NCI-H526 treated with DMSO at 0.1 percent for 48 hours (cell line): ENCODE data around the gene FGF5.
"Not testable (repeated sequence)": the region's sequence is repeated elsewhere in the genome, so short reads cannot be mapped to it uniquely, and the experiment has no call there.

ENCODE experiments used
- DNase-seq: peaks from one replicate; lab custom pipeline; 2025; lab: John Stamatoyannopoulos, UW

The FGF5 gene

GRCh38 chr4:80254114-80254513 lies 12.3 kb upstream of the FGF5 start:
- DNase-seq: no peak

- no peak for DNase-seq
These were observed 11.0 kb upstream of the FGF5 start for GRCh38 chr4:80255329-80256095.

GRCh38 chr4:80257851-80258250 lies 8.6 kb upstream of the FGF5 start:
- no peak for DNase-seq

DNA sequence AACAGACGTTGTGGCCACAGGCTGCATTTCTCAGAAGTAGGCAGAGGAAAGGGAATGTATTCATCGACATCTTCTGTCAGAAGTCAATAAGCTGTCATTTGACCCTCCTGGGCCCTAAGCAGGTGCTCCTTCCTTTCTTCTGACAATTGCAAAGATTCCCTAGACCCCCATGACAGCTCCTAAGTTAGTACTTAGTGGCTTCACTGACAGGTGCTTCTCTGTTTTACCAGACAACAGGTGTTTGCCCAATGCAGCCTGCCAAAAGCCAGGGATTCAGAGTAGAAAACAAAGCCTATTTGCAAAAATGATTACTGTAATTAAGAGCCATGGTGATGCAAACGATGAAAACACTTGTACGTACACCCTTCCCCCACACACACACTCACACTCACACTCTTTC lies 7.5 kb upstream of the FGF5 start:
- DNase-seq: no peak

- DNase-seq: no peak
These were observed 6.6 kb upstream of the FGF5 start for GRCh38 chr4:80259817-80260216.

DNA sequence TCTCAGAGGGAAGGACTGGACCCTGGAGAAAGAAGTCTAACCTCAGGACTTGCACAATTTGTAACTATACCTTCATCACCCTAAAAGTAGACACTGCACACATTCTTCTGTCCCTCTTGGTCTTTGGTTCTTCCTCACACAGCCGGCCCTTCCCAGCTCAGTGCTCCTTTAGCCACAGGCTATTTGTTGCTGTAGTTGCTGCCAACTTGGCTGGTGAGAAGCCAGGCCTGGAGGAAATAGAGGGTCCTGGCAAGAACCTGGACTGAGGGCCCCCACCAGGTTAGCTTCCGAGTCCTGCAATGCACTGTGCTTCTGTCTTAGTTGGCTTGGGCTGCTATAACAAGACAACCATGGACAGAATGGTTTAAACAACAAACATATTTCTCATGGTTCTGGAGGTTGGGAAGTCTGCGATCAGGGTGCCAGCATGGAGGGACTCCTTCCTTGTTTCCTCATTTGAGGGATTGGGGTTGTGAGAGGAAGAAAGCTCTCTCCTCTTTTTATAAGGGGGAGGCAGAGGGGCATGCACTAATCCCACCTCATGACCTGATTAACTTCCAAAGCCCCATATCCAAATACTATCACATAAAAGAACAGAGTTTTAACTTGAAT lies 4.4 kb upstream of the FGF5 start:
- no peak for DNase-seq

DNA sequence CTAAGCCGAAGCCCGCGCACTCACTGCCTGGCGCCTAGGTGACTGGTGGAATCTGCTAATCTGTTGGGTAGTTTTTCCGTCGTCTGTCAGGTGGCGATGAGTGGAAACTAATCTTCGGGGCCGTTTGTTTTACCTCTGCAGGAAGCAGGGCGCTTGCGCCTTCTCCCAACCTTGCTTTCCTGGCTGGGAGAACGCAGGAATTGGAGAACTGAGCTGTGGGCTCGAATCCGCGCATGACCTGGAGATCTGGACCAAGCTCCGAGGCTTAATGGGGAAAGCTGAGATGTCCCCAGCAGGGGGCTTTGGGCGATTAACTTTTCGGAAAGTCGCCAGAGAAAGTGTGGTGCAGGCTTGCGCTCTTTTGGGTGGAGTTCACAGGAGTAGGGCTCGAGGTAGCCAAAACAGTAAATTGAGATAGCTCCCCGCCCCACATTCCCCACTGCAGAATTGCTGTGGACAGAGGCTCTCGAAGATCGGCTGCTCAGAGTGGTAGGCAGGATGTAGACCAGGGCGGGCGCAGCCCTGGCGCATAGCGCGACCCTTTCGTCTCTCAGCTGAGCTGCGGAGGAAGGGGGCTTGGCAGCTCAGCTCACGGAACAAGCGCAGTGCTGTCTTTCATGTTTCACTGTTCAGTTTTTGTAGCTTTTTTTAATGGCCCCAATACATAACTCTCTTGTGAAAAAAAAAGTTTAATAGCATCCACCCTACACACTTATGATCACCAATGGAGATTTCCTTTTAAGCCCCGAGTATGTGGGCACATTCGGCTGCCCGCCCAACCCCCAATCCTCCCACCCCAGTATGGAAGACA lies 2.7 kb upstream of the FGF5 start:
- DNase-seq: no peak

GRCh38 chr4:80264352-80264647 lies 2.2 kb upstream of the FGF5 start:
- no peak for DNase-seq

DNA sequence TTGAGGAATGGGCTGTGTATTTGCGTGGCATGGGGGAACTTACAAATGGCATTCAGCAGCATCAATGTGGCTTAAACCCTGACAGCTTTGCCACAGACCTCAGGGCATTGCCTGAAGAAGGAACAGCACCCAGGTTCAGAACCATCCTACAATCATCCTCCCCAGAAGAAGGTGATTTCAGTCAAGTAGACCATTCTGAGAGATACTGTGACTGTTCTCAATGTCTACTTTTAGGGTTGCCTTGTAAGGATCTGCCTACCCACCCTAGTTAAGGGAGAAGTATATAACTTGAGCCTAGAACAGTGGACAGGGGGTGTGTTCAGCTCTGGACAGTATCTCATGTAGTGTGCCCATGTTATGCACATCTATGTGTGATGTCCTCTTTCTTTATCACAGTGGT lies 1.6 kb upstream of the FGF5 start:
- no peak for DNase-seq

DNA sequence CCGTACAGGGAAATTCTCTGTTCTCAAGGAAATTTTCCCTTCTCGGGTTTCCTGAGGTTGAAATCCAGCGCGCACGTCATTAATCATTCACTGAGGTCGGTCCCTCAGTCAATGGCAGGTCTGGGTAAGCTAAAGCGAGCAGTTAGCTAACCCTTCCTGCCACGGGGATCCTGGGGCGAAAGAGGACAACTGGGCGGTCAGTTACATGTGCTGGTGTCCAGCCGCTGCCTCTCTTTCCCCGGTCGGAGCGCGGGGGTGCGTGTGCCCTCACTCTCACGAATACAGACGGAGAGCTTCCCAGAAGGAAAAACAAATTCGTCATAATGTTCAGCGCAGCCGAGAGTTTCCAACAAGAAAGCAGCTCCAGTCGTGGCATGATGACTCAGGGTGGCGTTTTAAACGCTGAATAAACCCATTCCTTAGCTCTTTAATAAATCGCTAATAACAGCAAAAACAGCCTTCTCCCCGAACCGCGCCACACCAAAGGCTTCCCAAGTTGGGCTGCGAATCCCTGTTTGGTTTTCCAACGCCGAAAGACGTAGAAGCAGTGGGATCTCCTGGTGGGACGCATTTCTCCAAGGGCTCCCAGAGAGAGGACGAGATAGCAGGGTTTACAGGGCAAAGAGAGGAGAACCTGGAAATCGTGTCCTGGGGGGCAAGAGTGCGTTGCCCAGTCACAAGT lies 752 bp upstream of the FGF5 start:
- no peak for DNase-seq

DNA sequence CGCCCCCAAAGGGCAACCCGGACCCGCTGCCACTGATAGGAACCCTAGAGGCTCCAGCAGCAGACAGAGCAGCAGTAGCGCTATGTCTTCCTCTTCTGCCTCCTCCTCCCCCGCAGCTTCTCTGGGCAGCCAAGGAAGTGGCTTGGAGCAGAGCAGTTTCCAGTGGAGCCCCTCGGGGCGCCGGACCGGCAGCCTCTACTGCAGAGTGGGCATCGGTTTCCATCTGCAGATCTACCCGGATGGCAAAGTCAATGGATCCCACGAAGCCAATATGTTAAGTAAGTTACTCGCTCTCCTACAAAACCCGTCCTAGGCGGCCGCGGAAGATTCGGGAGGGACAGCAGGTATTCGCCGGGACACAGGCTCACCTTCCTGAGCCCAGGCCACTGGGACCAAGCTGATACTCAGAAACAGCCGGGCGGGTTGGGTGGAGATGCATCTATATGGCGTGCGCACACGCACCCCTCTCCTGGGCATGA lies 477 bp downstream of the FGF5 start:
- no peak for DNase-seq

DNA sequence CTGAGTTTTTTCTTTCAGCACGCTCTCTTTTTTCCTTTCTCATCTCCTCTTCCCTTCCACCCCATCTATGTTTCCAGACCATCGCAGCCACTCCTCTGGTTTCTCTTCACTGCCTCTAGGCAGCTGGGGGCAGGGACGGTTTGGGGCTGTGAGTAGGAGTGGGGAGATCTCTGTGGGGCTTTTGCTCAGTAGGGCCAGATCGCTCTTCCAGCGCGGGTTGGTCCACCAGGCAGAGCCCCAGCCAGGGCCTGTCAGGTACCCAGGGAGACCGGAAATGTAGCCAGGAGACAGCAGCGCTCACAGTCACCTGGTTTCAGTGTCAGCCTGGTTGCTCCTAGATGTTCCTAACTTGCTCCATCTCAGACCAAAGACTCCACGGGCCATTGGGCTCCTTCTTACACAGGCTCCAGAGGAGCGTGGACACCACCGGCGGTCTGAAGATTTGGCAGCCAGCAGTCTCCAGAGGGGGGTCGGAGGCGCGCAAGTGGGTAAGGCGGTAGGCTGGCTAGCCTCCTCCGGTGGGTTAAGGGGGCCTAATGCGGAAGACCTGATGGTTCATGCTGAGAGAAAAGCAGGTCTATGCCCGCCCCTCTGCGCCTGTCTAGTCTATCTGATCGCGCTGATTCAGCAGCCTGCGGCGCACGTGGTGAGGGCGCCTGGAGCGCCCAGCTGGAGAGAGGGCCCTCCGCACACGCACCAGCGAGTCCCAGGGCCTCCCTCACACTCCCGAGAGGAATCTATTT lies 1.8 kb downstream of the FGF5 start:
- DNase-seq: no peak

GRCh38 chr4:80268936-80269335 lies 2.5 kb downstream of the FGF5 start:
- no peak for DNase-seq

- DNase-seq: no peak
These were observed 3.9 kb downstream of the FGF5 start for GRCh38 chr4:80270321-80270720.

GRCh38 chr4:80270868-80271267 lies 4.4 kb downstream of the FGF5 start:
- no peak for DNase-seq

GRCh38 chr4:80271801-80272200 lies 5.3 kb downstream of the FGF5 start:
- DNase-seq: no peak

DNA sequence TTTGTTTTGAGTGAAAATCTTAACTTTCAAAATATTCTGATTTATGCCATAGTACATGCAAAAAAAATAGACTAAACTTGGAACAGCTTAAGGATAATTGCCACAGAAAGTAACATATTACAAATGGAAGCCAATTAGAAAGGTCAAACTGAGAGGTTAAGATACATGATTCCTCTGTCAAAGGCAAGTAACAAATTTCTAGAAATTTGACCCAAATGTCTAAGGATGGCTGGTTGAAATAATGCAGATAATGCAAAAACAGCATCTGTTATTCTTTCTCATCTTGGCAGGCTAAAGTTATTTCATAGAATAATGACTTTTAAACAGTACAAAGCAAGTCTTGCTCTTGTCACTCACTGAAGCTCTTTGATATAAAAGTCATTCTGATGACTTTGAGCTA lies 10.5 kb downstream of the FGF5 start:
- no peak for DNase-seq

- DNase-seq: no peak
These were observed 13.3 kb downstream of the FGF5 start for GRCh38 chr4:80279751-80280150.

GRCh38 chr4:80286451-80286850 lies 20.0 kb downstream of the FGF5 start:
- DNase-seq: no peak

DNA sequence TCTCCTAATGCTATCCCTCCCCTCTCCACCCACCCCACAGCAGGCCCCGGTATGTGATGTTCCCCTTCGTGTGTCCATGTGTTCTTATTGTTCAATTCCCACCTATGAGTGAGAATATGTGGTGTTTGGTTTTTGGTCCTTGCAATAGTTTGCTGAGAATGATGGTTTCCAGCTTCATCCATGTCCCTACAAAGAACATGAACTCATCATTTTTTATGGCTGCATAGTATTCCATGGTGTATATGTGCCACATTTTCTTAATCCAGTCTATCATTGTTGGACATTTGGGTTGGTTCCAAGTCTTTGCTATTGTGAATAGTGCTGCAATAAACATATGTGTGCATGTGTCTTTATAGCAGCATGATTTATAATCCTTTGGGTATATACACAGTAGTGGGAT lies 24.2 kb downstream of the FGF5 start:
- not testable (repeated sequence) for DNase-seq

DNA sequence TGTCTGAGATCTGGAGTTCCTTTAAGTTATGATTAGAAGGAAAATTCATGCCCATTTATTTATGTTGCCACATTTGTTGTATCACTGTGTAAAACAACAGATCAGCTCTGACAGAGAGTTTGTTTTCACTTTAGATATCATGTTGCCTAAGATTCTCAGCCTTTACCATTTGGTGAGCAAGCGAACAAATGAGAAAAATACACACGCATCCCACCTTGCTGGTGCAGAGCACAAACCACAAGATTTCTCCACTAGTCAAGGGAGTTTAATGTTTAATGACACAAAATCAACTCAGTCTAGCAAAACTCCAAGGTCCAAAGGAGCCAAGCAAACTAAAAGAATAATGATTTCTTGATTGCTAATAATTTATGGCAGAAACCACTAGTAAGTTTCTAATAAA lies 27.7 kb downstream of the FGF5 start:
- DNase-seq: no peak

GRCh38 chr4:80295336-80295735 lies 28.9 kb downstream of the FGF5 start:
- no peak for DNase-seq
